Endothelial cell of umbilical vein (primary cell): ENCODE results near the gene C17orf107. TPM values are rescaled to one million over a fixed set of nuclear protein-coding genes. Genes with fewer than 3 reads are reported as not detected.
A peak's percentile ranks its signal among the peaks of the same experiment; 100 is the strongest.

ENCODE experiments used
- BruUV-seq: library from RNA; stranded (reverse); fragments of 400-500 nt; replicated peaks from 2 replicates; lab custom pipeline; 2021; lab: Mats Ljungman, UMichigan
- CTCF ChIA-PET: fragments of 300-600, 350-600 bp; sonication (Branson Sonifier 250); formaldehyde crosslinking; loops from one replicate; lab custom pipeline; 2021; ENCODE audit warnings: antibody characterized with exemption, inconsistent platforms; lab: Charles Lee
- POLR2A ChIA-PET: fragments of 300-600, 350-600 bp; sonication (Branson Sonifier 250); formaldehyde crosslinking; loops from one replicate; lab custom pipeline; 2021; ENCODE audit warnings: antibody characterized with exemption, inconsistent platforms; lab: Charles Lee
- DNase-seq: peaks from one replicate; pipeline ENCODE4 v3.0.0-alpha.2; 2011; ENCODE audit warnings: low read depth, low spot score
- FAIRE-seq: peaks from 2 replicates; lab custom pipeline; 2011; peaks lifted over from hg19 to GRCh38; lab: Jason Lieb, UNC
- H2AFZ ChIP-seq: 2 replicates; pipeline ENCODE4 v1.6.0; 2012; ENCODE audit warnings: low read depth, low read length, control low read depth, inconsistent platforms
- H3K27ac ChIP-seq: 2 replicates; pipeline ENCODE4 v1.5.1; 2011; ENCODE audit warnings: low read depth, mild to moderate bottlenecking, control low read depth, low read length, moderate library complexity; ENCODE audit not compliant: insufficient read depth
- H3K27me3 ChIP-seq, 2 experiments: 2 replicates each; pipeline versions ENCODE4 v1.6.0 to v1.6.1; 2011; ENCODE audit warnings: low read length in 2 of 2, mixed read lengths in 1 of 2; ENCODE audit not compliant: control insufficient read depth in 2 of 2, insufficient read depth in 2 of 2
- H3K36me3 ChIP-seq, 2 experiments: 2 replicates in 1 of 2; 3 replicates in 1 of 2; pipeline ENCODE4 v1.5.1; 2011; ENCODE audit warnings: low read length in 2 of 2, mild to moderate bottlenecking in 1 of 2, moderate library complexity in 1 of 2; ENCODE audit not compliant: control insufficient read depth in 2 of 2, insufficient read depth in 2 of 2; ENCODE audit errors: extremely low read depth in 1 of 2
- H3K4me1 ChIP-seq: 3 replicates; pipeline ENCODE4 v1.5.1; 2011; ENCODE audit warnings: mild to moderate bottlenecking, low read length; ENCODE audit not compliant: control insufficient read depth, insufficient read depth; ENCODE audit errors: extremely low read depth
- H3K4me2 ChIP-seq: 2 replicates; pipeline ENCODE4 v1.6.1; 2011; ENCODE audit warnings: low read length, control low read depth, mixed read lengths; ENCODE audit not compliant: insufficient read depth
- H3K4me3 ChIP-seq, 3 experiments: fragments of 200-600 bp in 1 of 3; sonication (generic), shearing (Covaris generic) in 1 of 3; replicated peaks in 1 of 3; 2 replicates each; pipeline ENCODE4 v1.5.1; 2011 to 2016; ENCODE audit warnings: control low read depth in 3 of 3, low read length in 3 of 3, mild to moderate bottlenecking in 2 of 3, inconsistent platforms in 1 of 3, low read depth in 1 of 3, moderate library complexity in 1 of 3; ENCODE audit not compliant: insufficient read depth in 1 of 3
- H3K79me2 ChIP-seq: 2 replicates; pipeline ENCODE4 v1.6.0; 2012; ENCODE audit warnings: low read length, inconsistent platforms; ENCODE audit not compliant: control insufficient read depth, insufficient read depth
- H3K9ac ChIP-seq: replicated peaks from 2 replicates; pipeline ENCODE3; 2011; ENCODE audit warnings: low read length, control low read depth; ENCODE audit not compliant: insufficient read depth; ENCODE audit errors: extremely low read depth
- H3K9me1 ChIP-seq: replicated peaks from 3 replicates; pipeline ENCODE4 v1.6.0; 2011; ENCODE audit warnings: mild to moderate bottlenecking, low read length; ENCODE audit not compliant: control insufficient read depth, insufficient read depth; ENCODE audit errors: extremely low read depth
- H3K9me3 ChIP-seq: replicated peaks from 2 replicates; pipeline ENCODE4 v1.5.1; 2012; ENCODE audit warnings: low read length, inconsistent platforms; ENCODE audit not compliant: control insufficient read depth, insufficient read depth
- H4K20me1 ChIP-seq: replicated peaks from 2 replicates; pipeline ENCODE3; 2011; ENCODE audit warnings: mild to moderate bottlenecking, low read length; ENCODE audit not compliant: control insufficient read depth, insufficient read depth; ENCODE audit errors: extremely low read depth
- CTCF ChIP-seq, 2 donors: IDR thresholded peaks; 1 replicate in 1 of 2; 2 replicates in 1 of 2; pipeline ENCODE4 v1.5.1; 2011; ENCODE audit warnings: low read length in 2 of 2, mild to moderate bottlenecking in 2 of 2, moderate library complexity in 2 of 2, control low read depth in 1 of 2, inconsistent platforms in 1 of 2, low read depth in 1 of 2; ENCODE audit not compliant: insufficient read depth in 1 of 2; ENCODE audit errors: extremely low read depth in 1 of 2
- EZH2 ChIP-seq: IDR thresholded peaks from 2 replicates; pipeline ENCODE4 v1.6.1; 2012; ENCODE audit warnings: borderline replicate concordance, low read depth, mild to moderate bottlenecking, moderate library complexity, low read length, inconsistent platforms; ENCODE audit not compliant: severe bottlenecking
- FOS ChIP-seq: IDR thresholded peaks from 2 replicates; pipeline ENCODE4 v1.6.1; 2011; ENCODE audit warnings: mild to moderate bottlenecking, low read length, moderate library complexity, borderline replicate concordance; ENCODE audit not compliant: insufficient read depth
- GATA2 ChIP-seq: IDR thresholded peaks from 2 replicates; pipeline ENCODE4 v1.7.0; 2011; ENCODE audit warnings: low read depth, mild to moderate bottlenecking, moderate library complexity, mixed read lengths, low read length; ENCODE audit not compliant: insufficient read length, insufficient read depth
- JUN ChIP-seq: IDR thresholded peaks from 2 replicates; pipeline ENCODE4 v1.6.1; 2011; ENCODE audit warnings: borderline replicate concordance, low read depth; ENCODE audit not compliant: insufficient read length, insufficient read depth
- MAX ChIP-seq: IDR thresholded peaks from 2 replicates; pipeline ENCODE4 v1.6.1; 2011; ENCODE audit not compliant: insufficient read depth, insufficient read length
- MYC ChIP-seq: IDR thresholded peaks from one replicate; pipeline ENCODE4 v1.6.1; 2011; ENCODE audit warnings: mild to moderate bottlenecking, low read depth, low read length
- POLR2A ChIP-seq: IDR thresholded peaks from 2 replicates; pipeline ENCODE4 v1.6.1; 2012; ENCODE audit warnings: low read depth, mild to moderate bottlenecking, control low read depth, low read length
- POLR2AphosphoS5 ChIP-seq: IDR thresholded peaks from 2 replicates; pipeline ENCODE4 v1.6.1; 2012; ENCODE audit warnings: low read depth, mild to moderate bottlenecking, control low read depth, low read length, moderate library complexity; ENCODE audit not compliant: insufficient read depth
- dilution Hi-C: fragments of 300-500 bp; cut with MboI; formaldehyde crosslinking; loops from one replicate; pipeline ENCODE4 v1.15.0; 2019; ENCODE audit warnings: low sequenced_read_pairs; ENCODE audit not compliant: extremely low pct_ligation_motif_present
- intact Hi-C: fragments of 100-400 bp; cut with micrococcal nuclease; formaldehyde crosslinking; loops from one replicate; pipeline ENCODE4 v1.10.0; 2022
- polyA plus RNA-seq, 4 experiments: library from polyadenylated mRNA; depleted of rRNA in 3 of 4; stranded (reverse) in 3 of 4; unstranded in 1 of 4; fragments of >200 nt; gene quantifications; 2 replicates each; pipeline versions ENCODE4 v1.2.1 to v1.2.3, GENCODE V29; 2011 to 2012; ENCODE audit warnings: missing spikeins in 1 of 4
- total RNA-seq: library from RNA; stranded (reverse); gene quantifications from 2 replicates; pipeline ENCODE4 v1.2.3, GENCODE V29; 2021

Gene C17orf107
- total and polyA plus RNA-seq, 2 donors (not counting 3 experiments of a cell fraction or from before 2014, with no cell fraction given), result 0.68 to 1.0 TPM

- Histone ChIP-seq H3K4me3 (peak overlapping the region; percentile 45 to 84 (median 77)), H3K4me1 (peaks cover 23% of the 10 kb centered on the region), H3K9me3 (no peaks in the 10 kb centered on the region), H3K36me3 (peaks cover 8 to 29% of the 10 kb centered on the region in 2 experiments), H3K27me3 (no peaks in the 10 kb centered on the region), H3K79me2 (peaks cover 49% of the 10 kb centered on the region), H2AFZ (peak overlapping the region; percentile 40), H3K9me1 (no peaks in the 10 kb centered on the region), H3K9ac (peak overlapping the region; percentile 88), H3K4me2 (peak overlapping the region; percentile 89), H4K20me1 (no peaks in the 10 kb centered on the region), H3K27ac (peak overlapping the region; percentile 81)
- CTCF ChIA-PET, result interaction anchor here (1.2 to 3.3 kb wide), 6 partner anchors 18 to 93 kb away, joined by 3 to 44 read pairs (median 5); partner anchors contain the start of genes INCA1 and KIF1C
- DNase-seq, result no peak
- POLR2A ChIA-PET, result interaction anchor here (2.3 kb wide), 1 partner anchor 29 kb away, joined by 15 read pairs; the partner anchor contains the start of gene SPAG7
- TF ChIP-seq JUN (no peak), POLR2A (no peak), GATA2 (no peak), MAX (no peak), CTCF (IDR thresholded peaks at IDR 0.05; ENCODE audit: extremely low read depth in 1 of 2, insufficient read depth in 1 of 2, low read depth in 1 of 2, low read length in 2 of 2) (no peak), EZH2 (no peak), POLR2AphosphoS5 (no peak), MYC (no peak), FOS (no peak)
- BruUV-seq, result TSS peak; percentile 14
- dilution Hi-C loops (no loop called here), intact Hi-C loops (loop anchor here (1.0 kb wide), 1 partner anchor 30 kb away; no protein-coding TSS in a partner anchor)
- FAIRE-seq, result peak; percentile 57
These were observed 39.6 kb downstream of the C17orf107 start for GRCh38 chr17:4938688-4939545.
